GM13976 (cell line): ENCODE measurements around the gene TNIP3.

Source experiments
- DNase-seq: peaks from one replicate; pipeline ENCODE4 v3.0.0; 2012; ENCODE audit warnings: low spot score
- CTCF ChIP-seq: IDR thresholded peaks from 2 replicates; pipeline ENCODE4 v1.5.1; 2012; ENCODE audit warnings: borderline replicate concordance, mild to moderate bottlenecking; ENCODE audit not compliant: insufficient read depth; ENCODE audit errors: extremely low read depth, missing control alignments, control extremely low read depth
- in situ Hi-C: fragments of 300-500 bp; cut with MboI; formaldehyde crosslinking; loops from one replicate; pipeline ENCODE4 v1.12.0; 2022; ENCODE audit warnings: low sequenced_read_pairs, mixed read lengths, inconsistent platforms; ENCODE audit not compliant: unreplicated experiment

Gene TNIP3

GRCh38 chr4:121112530-121112929, 51.6 kb downstream of the TNIP3 start:
- no peak for DNase-seq
- in situ Hi-C loops: loop anchor here (25.0 kb wide), 1 partner anchor 950 kb away; no protein-coding TSS in a partner anchor
- TF ChIP-seq CTCF: no peak

- no peak for TF ChIP-seq CTCF
- in situ Hi-C loops: loop anchor here (25.0 kb wide), 1 partner anchor 946 kb away; no protein-coding TSS in a partner anchor
- no peak for DNase-seq
These were observed 55.6 kb downstream of the TNIP3 start for GRCh38 chr4:121108557-121108956.

- in situ Hi-C loops: loop anchor here (25.0 kb wide), 1 partner anchor 945 kb away; no protein-coding TSS in a partner anchor
- TF ChIP-seq CTCF: no peak
- DNase-seq: no peak
These were observed 56.6 kb downstream of the TNIP3 start for GRCh38 chr4:121107507-121107906.

GRCh38 chr4:121100093-121100775, 63.9 kb downstream of the TNIP3 start:
- in situ Hi-C loops: loop anchor here (25.0 kb wide), 1 partner anchor 938 kb away; no protein-coding TSS in a partner anchor
- DNase-seq: no peak
- TF ChIP-seq CTCF: no peak

GRCh38 chr4:121098266-121098665, 65.9 kb downstream of the TNIP3 start:
- no peak for DNase-seq
- in situ Hi-C loops: loop anchor here (25.0 kb wide), 1 partner anchor 386 kb away; no protein-coding TSS in a partner anchor
- TF ChIP-seq CTCF: no peak

GRCh38 chr4:121096629-121097028, 67.5 kb downstream of the TNIP3 start:
- DNase-seq: peak; percentile 18
- no peak for TF ChIP-seq CTCF
- in situ Hi-C loops: loop anchor here (25.0 kb wide), 1 partner anchor 384 kb away; no protein-coding TSS in a partner anchor
